ENCODE results near the gene GSE1. TPM values are rescaled to one million over a fixed set of nuclear protein-coding genes. Genes with fewer than 3 reads are reported as not detected.

GSE1 gene
- total and polyA plus RNA-seq, 2 of the 13 experiments (the other 11 are each of a cell fraction or from before 2014, with no cell fraction given), result 16.1 to 31.2 TPM

GRCh38 chr16:85612801-85613603 lies at the start of gene GSE1 (continued):
- TF ChIP-seq ARHGAP35 (CRISPR knock-in tag; IDR thresholded peaks at IDR 0.05; ENCODE audit: borderline replicate concordance) (peak; percentile 88), SNAPC2 (CRISPR knock-in tag; IDR thresholded peaks at IDR 0.05) (0 out of 2 replicates have a peak, but pooled peaks have one; percentile 23), RBFOX2 (IDR thresholded peaks at IDR 0.05; ENCODE audit: low read depth, low read length) (peak; percentile 92), RFX1 (IDR thresholded peaks at IDR 0.05) (no peak), ETV6 (CRISPR knock-in tag; conservative IDR thresholded peaks at IDR 0.05) (0 out of 2 replicates have a peak, but pooled peaks have one; percentile 82), NFATC3 (CRISPR knock-in tag; IDR thresholded peaks at IDR 0.05) (no peak), SPEN (CRISPR knock-in tag; IDR thresholded peaks at IDR 0.05; ENCODE audit: low read depth) (peak; percentile 70), NCOR1 (IDR thresholded peaks at IDR 0.05; ENCODE audit: borderline replicate concordance, low read length) (peak; percentile 33; the same call in 1 of the 2 replicates), ZC3H13 (CRISPR knock-in tag; IDR thresholded peaks at IDR 0.05) (0 out of 2 replicates have a peak, but pooled peaks have one; percentile 79), ZXDC (CRISPR knock-in tag; IDR thresholded peaks at IDR 0.05) (peak; percentile 46; the same call in 1 of the 2 replicates), ZHX1 (CRISPR knock-in tag; IDR thresholded peaks at IDR 0.05; ENCODE audit: low read depth) (0 out of 2 replicates have a peak, but pooled peaks have one; percentile 54), ZNF552 (CRISPR knock-in tag; IDR thresholded peaks at IDR 0.05; ENCODE audit: borderline replicate concordance) (no peak; the same call in 1 of the 2 replicates), ZNF281 (CRISPR knock-in tag; IDR thresholded peaks at IDR 0.05; ENCODE audit: borderline replicate concordance) (peak; percentile 25), SP4 (CRISPR knock-in tag; IDR thresholded peaks at IDR 0.05) (peak; percentile 80), HINFP (CRISPR knock-in tag; IDR thresholded peaks at IDR 0.05; ENCODE audit: low read depth) (no peak; the same call in 1 of the 2 replicates), CC2D1A (CRISPR knock-in tag; IDR thresholded peaks at IDR 0.05) (no peak), STAG1 (CRISPR knock-in tag; IDR thresholded peaks at IDR 0.05) (no peak), ZNF720 (CRISPR knock-in tag; IDR thresholded peaks at IDR 0.05) (no peak), ZNF569 (CRISPR knock-in tag; IDR thresholded peaks at IDR 0.05; ENCODE audit: borderline replicate concordance) (no peak)
